ENCODE measurements around the gene NIPSNAP3A.
"Not testable (repeated sequence)": the region's sequence is repeated elsewhere in the genome, so short reads cannot be mapped to it uniquely, and the experiment has no call there.

The NIPSNAP3A gene

GRCh38 chr9:104747565-104748358 is at the start of gene NIPSNAP3A:
TSS of gene NIPSNAP3A (plus strand) at chr9:104747683. CDS start at chr9:104747793, 110 bp downstream.
- DNase-seq: peak; percentile 95

GRCh38 chr9:104700306-104700705 is 47.2 kb upstream of the NIPSNAP3A start:
- DNase-seq: no peak

- not testable (repeated sequence) for DNase-seq
Measured at GRCh38 chr9:104708737-104709136, 38.7 kb upstream of the NIPSNAP3A start.

- no peak for DNase-seq
Measured at GRCh38 chr9:104711604-104712003, 35.9 kb upstream of the NIPSNAP3A start.

GRCh38 chr9:104725014-104725413 is 22.5 kb upstream of the NIPSNAP3A start:
- DNase-seq: no peak

- no peak for DNase-seq
Measured at GRCh38 chr9:104738452-104738851, 9.0 kb upstream of the NIPSNAP3A start.

- no peak for DNase-seq
Measured at GRCh38 chr9:104740621-104741020, 6.9 kb upstream of the NIPSNAP3A start.

GRCh38 chr9:104743376-104743985 is 4.0 kb upstream of the NIPSNAP3A start:
- DNase-seq: no peak

GRCh38 chr9:104745852-104746251 is 1.6 kb upstream of the NIPSNAP3A start:
- no peak for DNase-seq

GRCh38 chr9:104746285-104746684 is 1.2 kb upstream of the NIPSNAP3A start:
- DNase-seq: no peak

- DNase-seq: no peak
Measured at GRCh38 chr9:104746798-104747197, 685 bp upstream of the NIPSNAP3A start.

GRCh38 chr9:104747245-104747564 is 278 bp upstream of the NIPSNAP3A start:
- DNase-seq: no peak

GRCh38 chr9:104748359-104749031 is 1.0 kb downstream of the NIPSNAP3A start:
- peak; percentile 57 for DNase-seq

GRCh38 chr9:104750185-104750767 is 2.8 kb downstream of the NIPSNAP3A start:
- no peak for DNase-seq

GRCh38 chr9:104758974-104759373 is 11.5 kb downstream of the NIPSNAP3A start:
- DNase-seq: no peak

- no peak for DNase-seq
Measured at GRCh38 chr9:104765138-104765537, 17.7 kb downstream of the NIPSNAP3A start.

- DNase-seq: no peak
Measured at GRCh38 chr9:104766025-104766424, 18.5 kb downstream of the NIPSNAP3A start.

GRCh38 chr9:104767507-104767906 is 20.0 kb downstream of the NIPSNAP3A start:
- DNase-seq: no peak

- not testable (repeated sequence) for DNase-seq
Measured at GRCh38 chr9:104769029-104769428, 21.5 kb downstream of the NIPSNAP3A start.

- DNase-seq: no peak
Measured at GRCh38 chr9:104769655-104770054, 22.2 kb downstream of the NIPSNAP3A start.

GRCh38 chr9:104772714-104773510 is 25.4 kb downstream of the NIPSNAP3A start:
- DNase-seq: no peak

GRCh38 chr9:104774132-104774531 is 26.6 kb downstream of the NIPSNAP3A start:
- no peak for DNase-seq
